CD4-positive, alpha-beta T cell treated with Interleukin-4 for 1 hour (primary cell): Measurements from ENCODE around the gene RGL2.
A peak's percentile ranks its signal among the peaks of the same experiment; 100 is the strongest.

Experiments
- DNase-seq, 2 donors: peaks; one replicate each; pipeline ENCODE4 v3.0.0-alpha.2; 2020 to 2022

RGL2 gene

DNA sequence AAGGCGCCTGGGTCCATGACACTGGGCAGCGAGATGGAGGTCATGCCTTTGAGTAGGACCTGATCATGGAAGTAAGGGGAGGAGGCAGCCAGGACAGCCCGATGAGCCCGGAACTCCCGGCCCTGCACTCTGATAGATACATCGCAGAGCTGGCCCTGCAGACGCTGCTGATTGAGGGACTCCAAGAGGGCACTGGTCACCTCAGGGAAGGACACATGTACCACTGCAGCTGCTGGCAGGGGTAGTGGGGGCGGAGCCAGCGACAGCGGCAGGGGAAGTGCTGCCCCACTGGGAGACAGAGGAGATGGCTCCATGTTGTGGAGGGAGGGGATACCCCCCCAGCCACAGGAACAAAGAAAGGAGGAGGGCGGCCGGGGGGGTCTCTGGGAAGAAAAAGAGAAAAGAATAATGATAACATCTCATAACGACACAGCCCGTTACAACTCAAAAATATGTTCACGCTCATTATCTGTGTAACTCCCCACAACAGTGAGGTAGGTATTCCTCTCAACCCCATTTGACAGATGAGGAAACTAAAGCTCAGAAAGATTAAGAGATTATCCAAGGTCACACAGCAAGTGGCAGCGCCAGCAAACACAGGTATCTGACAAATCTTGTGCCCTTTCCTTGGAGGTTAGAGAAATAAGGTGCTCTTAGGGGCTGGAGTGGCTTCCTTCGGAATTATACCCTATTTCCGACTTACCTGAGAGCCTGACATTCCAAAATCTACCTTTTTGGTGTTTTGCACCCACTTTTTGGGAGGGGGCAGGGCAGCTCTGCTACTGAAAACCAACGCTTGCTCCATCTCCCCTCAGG lies 18.1 kb upstream of the RGL2 start:
- peak in 1 of 2 donors; percentile 38 for DNase-seq

DNA sequence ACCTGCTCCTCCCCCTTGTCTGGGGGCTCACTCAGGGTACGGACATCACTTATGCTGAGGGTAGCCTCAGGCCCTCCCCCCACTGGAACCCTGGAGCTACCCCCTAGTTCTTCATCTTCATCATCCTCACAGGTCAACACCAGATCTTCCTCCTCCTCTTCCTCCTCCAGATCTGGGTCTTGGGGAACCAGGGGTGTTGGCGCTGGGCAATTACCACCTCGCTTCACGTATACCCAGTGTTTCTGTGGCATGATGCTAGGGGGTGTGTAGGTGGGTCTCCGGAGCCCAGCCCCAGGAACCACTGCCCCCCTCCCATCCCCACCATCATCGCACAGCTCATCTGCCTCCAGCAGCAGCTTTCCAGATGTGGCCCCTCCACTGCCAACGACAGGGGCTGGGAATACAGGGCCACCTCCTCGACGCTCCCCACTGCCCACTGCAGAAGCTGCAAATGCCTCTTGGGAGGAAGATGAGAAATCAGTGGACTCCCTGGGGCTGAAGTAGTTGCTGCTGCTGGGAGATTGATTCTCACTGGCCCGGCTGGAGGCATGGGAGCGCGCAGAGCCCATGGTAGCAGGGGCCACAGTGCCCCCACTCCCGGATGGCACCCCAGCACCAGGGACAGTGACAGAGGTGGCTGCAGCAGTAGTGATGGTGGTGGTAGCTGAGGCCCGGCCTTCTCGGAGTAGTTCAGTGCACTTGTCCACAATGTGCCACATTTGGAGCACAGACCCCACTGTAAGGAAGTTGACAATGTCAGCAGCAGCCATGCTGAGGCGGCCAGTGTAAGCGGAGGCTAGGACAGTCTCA lies 17.3 kb upstream of the RGL2 start:
- no peak for DNase-seq

DNA sequence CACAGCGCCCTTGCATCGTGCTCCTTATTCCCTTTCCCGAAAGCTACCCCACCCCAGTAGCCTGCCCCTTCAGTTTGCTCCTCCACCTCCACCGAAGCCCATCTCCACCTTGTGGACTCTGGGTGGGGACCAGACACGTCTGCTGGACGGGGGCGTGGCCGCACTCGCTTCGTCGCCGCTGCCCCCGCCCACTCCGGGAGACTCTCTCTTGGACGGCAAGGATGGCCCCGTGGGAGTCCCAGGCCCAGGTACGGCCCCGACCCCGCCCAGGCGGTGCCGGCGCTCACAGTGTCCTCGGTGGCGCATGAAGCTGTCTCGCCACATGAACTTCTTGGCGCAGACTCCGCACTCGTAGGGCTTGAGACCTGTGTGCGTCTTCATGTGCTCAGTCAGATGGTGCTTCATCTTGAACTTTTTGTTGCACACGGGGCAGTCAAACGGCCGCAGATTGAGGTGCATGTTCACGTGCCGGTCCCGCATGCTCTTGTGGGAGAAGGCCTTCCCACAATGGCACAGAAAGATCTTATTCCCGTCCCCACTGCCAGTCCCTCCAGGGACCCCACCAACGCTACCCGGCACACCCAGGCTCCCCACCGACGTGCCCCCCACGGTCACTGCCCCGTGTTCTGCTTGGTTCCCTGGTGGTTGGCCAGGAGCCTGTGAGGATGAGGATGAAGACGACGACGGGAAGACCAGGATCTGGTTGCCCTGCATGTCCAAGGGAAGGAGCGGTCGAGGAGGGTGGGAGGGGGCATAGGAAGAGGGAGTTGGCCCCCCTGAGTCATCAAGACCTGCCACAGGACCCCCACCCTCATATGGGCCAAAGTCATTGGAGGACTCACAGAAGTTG lies 16.4 kb upstream of the RGL2 start:
- peak in 1 of 2 donors; percentile 52 for DNase-seq

DNA sequence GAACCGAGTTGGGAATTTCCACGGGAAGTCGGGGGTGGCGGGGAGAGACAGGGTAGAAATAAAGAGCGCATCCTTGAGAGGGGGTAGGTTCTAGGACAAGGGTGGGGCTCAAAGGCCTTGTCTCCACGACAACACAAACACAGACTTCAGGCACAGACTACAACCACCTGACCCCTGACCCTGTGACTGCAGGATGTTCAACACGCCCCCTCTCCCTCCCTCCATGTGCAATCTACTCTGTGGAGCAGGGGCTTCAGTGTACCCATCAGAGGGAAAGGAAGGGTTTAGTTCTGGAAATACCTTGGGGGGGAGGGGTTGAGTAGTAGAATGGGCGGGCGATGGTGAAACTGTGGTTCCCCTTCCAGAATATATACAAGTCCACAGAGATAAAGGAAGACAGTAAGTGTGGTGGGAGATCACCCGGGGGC lies 15.8 kb upstream of the RGL2 start:
- DNase-seq = peak; percentile 92 to 93

DNA sequence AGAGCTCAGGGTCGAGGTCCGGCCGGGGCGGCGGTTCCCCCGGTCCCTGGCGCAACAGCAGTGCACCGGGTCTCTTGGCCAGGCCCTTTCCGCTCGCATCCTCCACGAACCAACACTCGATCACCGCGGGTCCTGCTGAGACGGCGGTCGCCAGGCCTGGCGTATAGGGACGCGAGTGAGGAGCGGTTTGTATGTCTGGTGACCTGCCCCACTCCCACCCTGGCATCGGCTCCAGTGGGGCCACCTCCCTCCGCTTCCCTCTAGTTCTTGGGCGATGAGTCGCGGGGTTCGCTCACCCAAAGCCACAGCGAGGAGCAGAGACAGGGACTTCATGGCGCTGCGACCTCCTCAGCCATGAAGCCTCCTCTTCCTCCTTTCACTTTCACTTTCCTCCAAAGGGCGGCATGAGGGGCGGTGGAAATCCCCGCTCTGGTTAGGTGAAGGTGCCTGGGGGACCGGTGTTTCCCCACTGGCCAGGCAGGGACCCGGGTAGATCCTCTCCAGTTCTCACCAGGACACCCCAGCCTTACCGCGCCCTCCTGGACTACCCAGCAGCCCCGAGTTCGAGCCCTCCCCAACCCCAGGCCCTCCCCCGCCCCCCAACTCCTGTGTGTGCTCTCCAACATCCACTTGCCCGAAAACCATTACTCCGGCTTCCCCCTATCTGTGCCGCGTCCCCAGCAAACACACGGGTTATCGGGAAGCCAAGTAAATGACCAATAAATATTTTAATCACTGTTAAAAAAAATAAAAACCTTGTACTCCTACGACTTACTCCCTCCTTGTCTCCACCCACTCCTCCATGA lies 15.2 kb upstream of the RGL2 start, which contains the start of gene TAPBP:
TAPBP (minus strand) TSS at position 370 of the 806 bp plus-strand sequence; CDS start at position 333, 37 bp downstream.
- peak; percentile 95 for DNase-seq

DNA sequence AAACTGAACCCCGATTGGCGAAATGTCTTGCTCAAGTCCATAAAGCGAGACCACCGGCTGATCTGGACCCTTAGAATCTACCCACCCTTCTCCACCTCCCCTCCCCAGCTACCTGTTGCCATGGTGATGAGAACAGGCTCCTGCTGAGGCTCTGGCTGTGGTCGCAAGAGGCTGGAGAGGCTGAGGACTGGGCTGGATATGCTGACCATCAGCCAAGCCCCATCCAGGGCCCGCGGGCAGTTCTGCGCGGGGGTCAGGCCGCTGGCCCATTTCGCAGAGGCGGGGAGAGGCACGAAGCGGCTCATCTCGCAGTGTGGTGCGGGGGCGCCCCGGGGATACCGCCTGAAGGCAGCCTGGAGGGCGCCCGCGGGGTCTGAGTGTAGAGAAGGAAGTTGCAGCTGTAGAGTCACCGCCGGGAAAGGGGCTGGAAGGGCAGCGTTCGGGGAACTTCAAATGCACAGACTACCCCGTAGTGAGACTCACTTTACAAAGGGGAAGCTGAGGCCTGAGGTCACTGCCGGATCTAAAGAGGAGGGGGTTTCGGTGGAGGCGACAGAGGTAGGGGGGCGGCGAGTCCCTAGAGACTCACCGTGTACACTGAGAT lies 14.5 kb upstream of the RGL2 start:
- DNase-seq = peak in 1 of 2 donors; percentile 62

DNA sequence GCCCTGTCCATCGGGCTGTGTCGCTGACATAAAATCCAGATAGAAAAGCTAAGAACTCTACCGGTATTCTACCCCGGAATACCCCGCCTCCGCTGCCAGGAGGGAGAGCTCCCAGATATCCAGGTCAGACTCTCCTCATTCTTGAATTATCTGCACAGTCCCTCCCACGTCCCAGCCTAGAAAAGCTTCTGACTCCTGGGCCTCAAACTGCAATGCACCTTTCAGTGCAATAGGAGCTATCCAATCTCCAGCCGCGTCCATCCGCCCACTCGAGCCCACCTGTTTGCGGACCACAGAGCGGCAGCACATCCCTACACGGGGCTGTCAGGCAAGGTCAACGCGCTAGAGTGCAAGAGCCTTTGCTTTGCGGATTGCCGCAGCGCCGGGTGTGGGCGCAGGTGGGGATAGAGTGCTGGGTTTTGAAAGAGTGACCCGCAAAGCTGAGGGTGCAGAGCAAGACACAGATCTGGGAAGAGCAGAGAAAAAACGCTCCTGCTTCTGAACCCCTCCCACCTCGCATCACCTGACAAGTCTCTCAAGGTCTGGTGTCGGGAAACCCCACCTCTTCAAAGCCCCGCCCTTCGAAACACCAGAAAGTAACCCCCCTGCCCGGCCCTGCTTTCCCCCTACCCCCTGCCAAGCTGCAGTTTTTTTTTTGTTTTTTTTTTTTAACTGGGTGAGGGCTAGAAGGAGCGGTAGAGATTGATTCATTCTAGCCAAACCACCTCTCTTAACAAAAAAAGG lies 13.8 kb upstream of the RGL2 start:
- DNase-seq = peak; percentile 94 to 95

DNA sequence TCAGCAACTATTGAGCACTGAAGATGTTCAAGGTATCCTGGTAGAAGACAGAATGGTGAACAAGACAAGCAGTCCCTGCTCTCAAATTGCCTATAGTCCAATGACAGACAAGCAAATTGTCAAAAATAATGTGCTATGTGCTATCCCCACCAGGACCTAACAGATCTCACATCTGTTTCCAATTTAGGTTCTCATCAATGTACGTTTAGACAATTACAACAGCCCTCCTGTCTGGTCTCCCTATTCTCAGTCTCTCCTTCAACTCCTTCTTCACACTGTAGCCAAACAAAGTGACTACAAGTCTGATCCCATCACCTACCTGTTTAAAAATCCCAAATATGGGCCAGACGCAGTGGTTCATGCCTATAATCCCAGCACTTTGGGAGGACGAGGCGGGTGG lies 7.6 kb upstream of the RGL2 start:
- no peak for DNase-seq

DNA sequence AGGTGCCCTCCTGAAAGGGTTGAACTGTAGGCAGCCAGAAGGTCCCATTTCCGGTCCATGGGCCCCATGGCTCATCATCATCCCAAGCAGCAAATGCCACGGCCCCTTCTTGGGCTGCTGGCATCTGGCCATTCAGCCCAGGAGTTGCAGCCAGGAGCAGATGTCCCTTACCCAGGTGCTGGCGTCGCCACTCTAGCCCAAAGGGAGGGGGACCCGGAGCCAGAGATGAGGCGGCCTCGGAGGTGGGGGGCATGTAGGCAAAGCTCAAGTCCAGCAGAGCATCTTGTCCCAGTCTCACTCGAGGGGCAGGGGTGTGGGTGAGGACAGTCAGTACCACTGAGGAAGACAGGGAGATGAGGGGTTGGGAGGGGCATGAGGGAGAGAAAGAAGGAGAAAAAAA lies 6.3 kb upstream of the RGL2 start:
- DNase-seq = no peak

DNA sequence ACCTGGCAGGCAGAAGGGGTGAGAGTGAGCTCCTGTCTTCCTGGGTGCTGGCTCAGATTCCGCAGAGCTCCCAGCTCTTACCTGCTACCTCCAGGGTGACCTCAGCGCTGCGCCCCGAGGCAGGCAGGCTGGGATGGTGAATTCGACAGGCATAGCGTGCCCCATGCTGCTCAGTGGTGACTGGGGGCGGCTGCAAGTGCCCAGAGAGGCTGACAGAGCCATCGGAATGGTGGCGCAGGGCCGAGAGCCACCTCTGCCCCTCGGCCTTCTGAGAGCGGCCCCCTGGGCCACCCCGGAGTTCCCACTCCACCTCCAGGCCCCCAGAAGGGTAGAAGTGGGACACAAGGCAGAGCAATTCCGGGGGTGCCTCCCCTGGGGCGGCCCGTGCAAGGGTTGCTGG lies 5.5 kb upstream of the RGL2 start:
- no peak for DNase-seq

DNA sequence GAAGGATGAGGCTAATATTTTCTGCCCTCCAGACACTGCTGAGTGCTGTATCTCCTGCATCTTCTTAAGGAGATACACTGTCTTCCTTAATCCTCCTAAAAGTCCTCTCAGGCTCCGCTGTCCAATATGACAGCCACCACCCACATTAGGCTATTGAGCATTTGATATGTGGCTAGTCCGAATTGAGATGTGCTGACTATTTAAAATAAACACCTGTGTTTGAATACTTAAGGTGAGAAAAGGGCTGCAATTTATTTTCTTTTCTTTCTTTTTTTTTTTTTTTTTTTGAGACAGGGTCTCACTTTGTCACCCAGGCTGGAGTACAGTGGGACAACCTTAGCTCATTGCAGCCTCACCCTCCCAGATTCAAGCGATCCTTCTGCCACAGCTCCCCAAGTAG lies 3.1 kb upstream of the RGL2 start:
- no peak for DNase-seq

DNA sequence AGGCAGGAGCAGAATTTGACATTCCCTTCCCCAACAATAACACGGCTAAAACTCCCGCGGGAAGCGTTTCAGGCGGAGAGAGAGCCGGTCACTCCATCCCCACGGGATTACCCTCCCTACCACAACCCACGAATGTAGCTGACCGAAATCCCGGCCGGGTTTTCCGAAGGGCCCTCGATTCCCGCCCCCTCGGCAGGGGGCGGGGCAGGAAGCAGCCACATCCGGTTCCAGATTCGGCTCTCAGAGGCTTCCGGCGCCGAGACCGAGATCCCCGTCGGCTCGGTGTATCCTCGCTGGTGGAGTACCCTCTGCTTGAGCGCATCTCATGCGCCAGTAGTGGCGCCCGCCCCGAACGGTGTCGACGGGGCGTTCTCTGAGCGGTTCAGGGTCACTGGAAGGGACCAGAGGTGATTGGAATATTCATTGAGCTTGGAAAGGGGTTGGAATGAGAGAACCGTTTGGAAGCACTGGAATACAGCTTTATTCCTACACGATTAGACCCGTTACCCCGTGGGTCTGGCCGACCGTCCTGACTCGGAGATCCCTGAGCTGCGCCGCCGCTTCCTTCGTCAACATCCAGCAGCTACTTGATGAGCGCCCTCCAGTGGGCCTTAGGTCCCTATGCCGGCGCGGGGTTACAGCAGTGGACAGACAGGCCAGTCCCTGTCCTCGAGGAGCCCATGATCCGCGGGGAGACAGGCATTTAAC lies 649 bp upstream of the RGL2 start:
- peak; percentile 93 to 94 for DNase-seq

DNA sequence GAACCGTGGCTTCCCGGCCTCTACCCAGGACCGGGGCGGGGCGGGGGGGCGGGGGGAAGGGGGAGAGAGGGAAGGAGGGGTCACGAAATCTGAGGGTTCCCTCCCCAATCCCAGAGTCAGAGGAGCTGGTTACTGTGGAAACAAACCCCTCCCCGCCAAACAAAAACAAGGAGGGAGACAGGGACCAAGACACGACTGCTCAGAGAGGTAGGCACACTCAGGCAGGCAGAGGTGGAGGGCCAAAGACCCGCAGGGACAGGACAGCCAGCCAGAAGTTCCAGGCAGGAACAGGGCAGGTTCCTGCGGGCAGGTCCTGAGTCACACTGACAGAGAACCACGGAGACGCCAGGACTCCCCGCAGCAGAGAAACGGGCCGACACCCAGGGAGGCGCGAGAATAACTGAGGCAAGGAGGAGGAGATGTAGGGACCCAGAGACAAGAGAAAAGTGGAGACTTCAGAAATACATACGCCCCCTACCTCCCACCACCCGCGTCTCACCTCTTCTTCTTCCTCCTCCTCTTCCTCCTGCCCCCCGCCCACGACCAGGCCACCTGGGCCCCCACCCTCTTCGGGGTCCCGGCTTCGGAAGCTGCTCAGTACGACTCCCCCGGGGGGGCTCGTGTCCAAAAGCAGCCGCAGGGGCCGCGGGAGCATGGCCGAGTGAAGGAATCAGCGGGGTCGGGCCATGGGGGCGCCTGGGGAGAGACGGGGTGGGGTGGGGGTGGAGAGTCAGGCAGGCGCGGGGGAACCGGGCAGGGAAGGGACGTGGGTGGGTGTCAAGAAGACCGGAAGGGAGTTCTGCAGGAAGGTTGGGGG lies 578 bp downstream of the RGL2 start:
- DNase-seq = peak; percentile 88 to 90

DNA sequence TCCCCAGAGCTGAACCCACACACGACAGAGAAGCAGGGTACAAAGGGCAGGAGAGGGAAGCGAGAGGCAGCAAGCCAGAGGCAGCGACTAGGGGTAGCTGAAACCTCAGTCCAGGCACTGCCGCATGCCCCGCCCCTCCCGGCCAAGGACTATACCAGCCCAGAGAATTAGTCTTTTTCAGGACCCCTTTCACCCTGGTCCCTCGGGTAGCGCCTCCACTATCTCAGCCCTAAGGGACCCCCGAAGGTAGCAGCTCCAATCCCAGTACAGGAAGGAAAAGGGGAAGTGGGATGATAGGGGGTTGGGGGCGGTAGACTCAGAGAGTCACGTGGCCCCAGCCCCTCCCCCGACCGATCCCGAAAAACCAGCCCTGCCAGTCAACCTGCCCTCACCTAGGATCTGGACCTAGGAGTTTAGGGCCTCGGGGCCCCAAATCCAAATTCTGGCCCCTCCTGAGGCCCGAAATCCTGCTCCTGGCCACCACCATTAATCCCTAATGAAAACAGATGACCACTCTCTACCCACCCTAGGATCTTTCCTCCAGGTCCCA lies 1.3 kb downstream of the RGL2 start:
- no peak for DNase-seq

DNA sequence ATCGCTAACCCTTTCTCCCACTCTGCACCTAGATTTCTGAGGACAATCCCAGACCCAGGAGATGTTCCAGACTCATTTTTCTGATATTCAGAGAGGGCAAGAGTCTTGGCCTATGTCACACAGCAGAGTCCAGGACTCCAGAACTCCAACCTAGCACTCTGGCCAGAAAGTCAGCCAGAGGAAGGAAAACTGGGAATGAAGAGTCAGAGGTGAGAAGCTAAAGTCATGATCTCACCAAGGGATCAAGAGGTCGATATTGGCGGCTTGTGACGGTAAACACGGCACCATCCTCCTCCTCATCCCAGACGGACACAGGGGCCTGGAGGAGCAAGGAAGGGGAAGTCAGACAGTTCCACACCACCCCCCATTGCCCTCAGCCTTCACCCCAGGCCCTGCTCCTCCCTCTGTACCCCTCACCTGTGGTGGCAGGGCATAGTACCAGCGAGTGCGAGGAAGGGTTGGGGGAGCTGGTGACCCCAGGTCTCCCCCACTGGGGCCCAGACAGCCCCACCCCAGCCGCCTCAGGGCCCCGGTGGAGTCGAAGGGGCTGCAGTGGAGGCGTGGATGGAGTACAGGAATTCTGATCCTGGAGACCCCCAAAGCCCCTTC lies 1.8 kb downstream of the RGL2 start:
- no peak for DNase-seq

DNA sequence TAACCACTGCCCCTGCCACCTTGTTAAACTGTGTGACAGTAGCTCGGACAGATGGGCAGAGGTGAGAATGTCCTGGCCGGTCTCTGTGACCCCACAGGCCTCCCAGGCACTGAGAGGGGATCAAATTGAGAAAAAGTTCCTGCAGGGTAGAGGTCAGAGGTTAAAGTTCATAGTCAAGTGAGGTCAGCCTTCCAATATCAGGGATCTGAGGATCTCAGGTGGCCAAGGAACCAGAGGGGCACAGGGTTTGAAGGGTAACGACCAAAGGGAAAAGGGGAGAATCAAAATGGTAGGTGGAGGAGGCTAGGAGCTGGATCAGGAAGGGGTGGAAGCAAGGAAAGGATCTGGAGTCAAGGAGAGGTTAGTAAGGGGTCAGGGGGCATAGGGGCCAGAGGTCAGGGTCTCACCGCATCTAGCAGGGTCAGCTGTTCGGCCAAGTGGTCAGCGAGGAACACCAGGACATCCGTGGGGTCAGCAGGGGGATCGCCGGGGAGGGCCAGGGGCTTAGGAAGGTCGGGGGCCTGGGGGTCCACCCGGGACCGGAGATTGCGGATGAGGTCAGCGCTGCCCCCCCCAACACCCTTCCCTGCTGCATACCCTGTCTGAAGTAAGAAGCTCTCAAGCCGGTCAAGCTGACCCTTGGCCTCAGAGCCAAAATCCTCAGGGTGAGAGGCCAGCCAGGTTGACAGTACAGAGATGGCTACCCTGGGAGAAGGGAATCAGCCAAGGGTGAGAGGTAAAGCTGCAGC lies 2.9 kb downstream of the RGL2 start:
- no peak for DNase-seq

DNA sequence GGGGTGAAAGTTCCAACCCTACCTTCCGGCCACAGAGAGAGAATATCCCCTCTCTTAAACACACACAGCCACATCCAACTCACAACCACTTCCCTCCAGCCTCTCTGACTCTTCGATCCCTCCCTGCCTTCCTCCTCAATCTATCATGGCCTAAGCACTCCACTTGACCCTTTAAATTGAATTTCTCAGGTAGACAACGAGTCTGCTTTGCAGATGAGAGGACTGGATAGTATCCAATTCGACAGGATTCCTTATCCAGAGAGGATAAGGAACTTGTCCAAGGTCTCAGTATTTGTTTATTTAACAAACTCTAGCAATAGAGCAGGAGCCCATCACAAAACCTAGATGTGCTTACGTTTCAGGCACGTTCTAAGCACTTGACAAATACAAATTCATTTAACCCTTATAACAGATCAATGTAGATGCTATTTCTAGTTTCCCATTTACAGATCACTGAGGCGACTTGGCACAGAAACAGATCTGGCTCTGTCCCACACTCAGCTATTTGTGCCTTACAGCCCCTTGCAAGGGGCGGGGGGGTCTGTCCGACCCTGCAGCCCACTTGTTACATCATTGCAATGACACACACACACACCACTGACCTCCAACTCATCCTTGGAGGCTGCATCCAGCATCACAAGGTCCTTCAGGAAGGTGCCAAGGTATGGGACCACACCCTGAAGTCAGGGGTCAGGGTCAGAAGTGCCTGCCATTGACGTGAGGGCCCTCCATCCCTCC lies 4.5 kb downstream of the RGL2 start:
- DNase-seq = no peak
